Panc1 (cell line): ENCODE measurements around the gene HEXD. TPM values are rescaled to one million over a fixed set of nuclear protein-coding genes. Genes with fewer than 3 reads are reported as not detected.

Source experiments
- ATAC-seq: fragments of 200-7000 bp; cut with Tn5 transposase; 2 replicates; pipeline ENCODE4 v1.9.1; 2020; ENCODE audit warnings: mild to moderate bottlenecking, moderate library complexity
- BruUV-seq: library from RNA; stranded (reverse); fragments of 400-500 nt; replicated peaks from 2 replicates; lab custom pipeline; 2021; lab: Mats Ljungman, UMichigan
- CTCF ChIA-PET: fragments of 300-600 bp; sonication (Branson Sonifier 250); formaldehyde crosslinking; loops from one replicate; lab custom pipeline; 2022; ENCODE audit warnings: antibody characterized with exemption; lab: Charles Lee
- POLR2A ChIA-PET: fragments of 300-600 bp; sonication (Branson Sonifier 250); formaldehyde crosslinking; loops from one replicate; lab custom pipeline; 2022; ENCODE audit warnings: antibody characterized with exemption; lab: Charles Lee
- DNase-seq: peaks from one replicate; pipeline ENCODE4 v3.0.0-alpha.2; 2010; ENCODE audit warnings: low read depth, low spot score
- H3K27ac ChIP-seq: 2 replicates; pipeline ENCODE4 v1.5.1; 2011; ENCODE audit warnings: mild to moderate bottlenecking, low read length, inconsistent platforms
- H3K27me3 ChIP-seq: fragments of 200-500 bp; sonication (Bioruptor generic); 2 replicates; pipeline ENCODE4 v1.6.0; 2014; ENCODE audit warnings: low read length, inconsistent platforms; ENCODE audit not compliant: control insufficient read depth, insufficient read depth
- H3K36me3 ChIP-seq: fragments of 200-500 bp; sonication (Bioruptor generic); 2 replicates; pipeline ENCODE4 v1.5.1; 2014; ENCODE audit warnings: inconsistent platforms, mild to moderate bottlenecking, low read length, moderate library complexity; ENCODE audit not compliant: control insufficient read depth, insufficient read depth
- H3K4me1 ChIP-seq: 2 replicates; pipeline ENCODE4 v1.5.1; 2011; ENCODE audit warnings: inconsistent platforms, mild to moderate bottlenecking, low read length, moderate library complexity; ENCODE audit not compliant: control insufficient read depth, insufficient read depth
- H3K4me3 ChIP-seq, 2 experiments: 2 replicates each; pipeline ENCODE4 v1.5.1; 2011 to 2012; ENCODE audit warnings: low read depth in 2 of 2, low read length in 2 of 2, mild to moderate bottlenecking in 2 of 2, inconsistent platforms in 1 of 2, moderate library complexity in 1 of 2
- H3K9me3 ChIP-seq: fragments of 200-500 bp; sonication (Bioruptor generic); 2 replicates; pipeline ENCODE4 v1.5.1; 2014; ENCODE audit warnings: low read depth, mild to moderate bottlenecking, inconsistent platforms, low read length, moderate library complexity; ENCODE audit not compliant: control insufficient read depth, insufficient read depth
- CTCF ChIP-seq: fragments of 450-650 bp; IDR thresholded peaks from 2 replicates; pipeline ENCODE4 v1.5.1; 2017; ENCODE audit warnings: mild to moderate bottlenecking
- POLR2AphosphoS5 ChIP-seq: IDR thresholded peaks from 2 replicates; pipeline ENCODE4 v1.6.1; 2012; ENCODE audit warnings: mild to moderate bottlenecking, low read depth, low read length, moderate library complexity
- REST ChIP-seq, 2 experiments: IDR thresholded peaks; 2 replicates each; pipeline ENCODE4 v1.6.1; 2011 to 2012; ENCODE audit warnings: low read depth in 2 of 2, control low read depth in 1 of 2, low read length in 1 of 2, mild to moderate bottlenecking in 1 of 2, moderate library complexity in 1 of 2; ENCODE audit not compliant: insufficient read depth in 1 of 2
- SIN3A ChIP-seq: IDR thresholded peaks from 2 replicates; pipeline ENCODE4 v1.6.1; 2012; ENCODE audit warnings: low read depth, mild to moderate bottlenecking, low read length, moderate library complexity, borderline replicate concordance; ENCODE audit not compliant: insufficient read depth
- TCF7L2 ChIP-seq: IDR thresholded peaks from 2 replicates; pipeline ENCODE4 v1.6.1; 2011; ENCODE audit warnings: mild to moderate bottlenecking, low read depth, low read length, inconsistent platforms
- in situ Hi-C: cut with HindIII; loops from 2 replicates; pipeline ENCODE4 v1.10.0; 2016; ENCODE audit warnings: low sequenced_read_pairs, low pct_unique_long_range_greater_than_20kb
- intact Hi-C: fragments of 100-400 bp; cut with micrococcal nuclease; formaldehyde crosslinking; loops from one replicate; pipeline ENCODE4 v1.10.0; 2022; ENCODE audit not compliant: unreplicated experiment
- total RNA-seq: library from RNA; stranded (reverse); gene quantifications from one replicate; pipeline ENCODE4 v1.2.1, GENCODE V29; 2021; ENCODE audit not compliant: unreplicated experiment

Gene HEXD
- total RNA-seq, 1 experiment from 2014 or later: 25.6 TPM

GRCh38 chr17:82449883-82450356, 31.8 kb downstream of the HEXD start:
- H3K27me3 ChIP-seq: no peaks in the 10 kb centered on the region
- intact Hi-C loops: no loop called here
- H3K36me3 ChIP-seq: no peaks in the 10 kb centered on the region; the same call in 1 of the 2 replicates
- POLR2A ChIA-PET: no interaction called here
- H3K27ac ChIP-seq: peak overlapping the region; percentile 78
- H3K9me3 ChIP-seq: no peaks in the 10 kb centered on the region
- no peak for DNase-seq
- in situ Hi-C loops: no loop called here
- peaks cover 21% of the 10 kb centered on the region for H3K4me1 ChIP-seq
- H3K4me3 ChIP-seq: peak overlapping the region; percentile 79 to 98
- ATAC-seq: no peak; the same call in 1 of the 2 replicates
- BruUV-seq: no TSS peak
- CTCF ChIA-PET: no interaction called here
- TF ChIP-seq POLR2AphosphoS5 (no peak), REST (IDR thresholded peaks at IDR 0.05; ENCODE audit: insufficient read depth in 1 of 2, low read depth in 2 of 2, low read length in 1 of 2) (no peak), TCF7L2 (no peak), SIN3A (no peak), CTCF (no peak)

GRCh38 chr17:82450357-82451106, 32.4 kb downstream of the HEXD start, which contains the start of gene CYBC1:
CYBC1 (minus strand) TSS chr17:82450752; CDS start chr17:82449254, 1,498 bp downstream.
- Histone ChIP-seq H3K4me1 (peaks cover 18% of the 10 kb centered on the region), H3K27me3 (no peaks in the 10 kb centered on the region), H3K4me3 (peak within 1 kb of the TSS; percentile 79 to 98), H3K36me3 (no peaks in the 10 kb centered on the region; the same call in 1 of the 2 replicates), H3K9me3 (no peaks in the 10 kb centered on the region), H3K27ac (peak within 1 kb of the TSS; percentile 100)
- peak; percentile 94; the same call in 1 of the 2 replicates for TF ChIP-seq SIN3A
- no peak for TF ChIP-seq TCF7L2
- peak; percentile 84 for TF ChIP-seq POLR2AphosphoS5
- peak; percentile 95 for ATAC-seq
- ChIA-PET POLR2A (no interaction called here), CTCF (no interaction called here)
- TSS peak; percentile 84 for BruUV-seq
- intact Hi-C loops (no loop called here), in situ Hi-C loops (no loop called here)
- DNase-seq: no peak
